ENCODE results near the gene SOX18. TPM values are rescaled to one million over a fixed set of nuclear protein-coding genes. Genes with fewer than 3 reads are reported as not detected.

SOX18 gene
- total RNA-seq, 1 experiment from 2014 or later: 0.30 TPM

- TF ChIP-seq EZH2 (IDR thresholded peaks at IDR 0.05; ENCODE audit: borderline replicate concordance, low read depth, low read length, poor library complexity, severe bottlenecking): no peak
- TF ChIP-seq CTCF (conservative IDR thresholded peaks at IDR 0.05; ENCODE audit: low read depth, low read length): no peak
- DNase-seq (ENCODE audit: low spot score): no peak
- Histone ChIP-seq H3K4me1 (ENCODE audit: insufficient read depth, low read length, poor library complexity, severe bottlenecking) (peaks cover 24% of the 10 kb centered on the region), H3K27me3 (replicated peaks; ENCODE audit: insufficient read depth, low read depth, low read length, poor library complexity) (peaks cover under 1% of the 10 kb centered on the region), H3K4me3 (ENCODE audit: low read depth, low read length, poor library complexity, severe bottlenecking) (peak overlapping the region; percentile 82), H3K36me3 (ENCODE audit: insufficient read depth, low read length, poor library complexity, severe bottlenecking) (no peaks in the 10 kb centered on the region), H3K27ac (ENCODE audit: low read depth, low read length, poor library complexity, severe bottlenecking) (peak overlapping the region; percentile 66), H3K9me3 (ENCODE audit: low read depth, low read length, poor library complexity, severe bottlenecking) (no peaks in the 10 kb centered on the region)
- intact Hi-C loops (cut with micrococcal nuclease; ENCODE audit: unreplicated experiment): no loop called here
- BruUV-seq (replicated peaks): no TSS peak
- ChIA-PET POLR2A (ENCODE audit: low non-redundant PET) (no interaction called here), CTCF (interaction anchor here (0.6 kb wide), 1 partner anchor 53 kb away, joined by 3 read pairs; no protein-coding TSS in a partner anchor)
Measured at GRCh38 chr20:64078934-64079272, 29.5 kb upstream of the SOX18 start.

- CTCF ChIA-PET: no interaction called here
- intact Hi-C loops (cut with micrococcal nuclease; ENCODE audit: unreplicated experiment): no loop called here
- no TSS peak for BruUV-seq (replicated peaks)
Measured at GRCh38 chr20:64077876-64078551, 28.6 kb upstream of the SOX18 start.

GRCh38 chr20:64077541-64077875 is 28.1 kb upstream of the SOX18 start:
- Histone ChIP-seq H3K27me3 (replicated peaks; ENCODE audit: insufficient read depth, low read depth, low read length, poor library complexity) (no peaks in the 10 kb centered on the region), H3K4me1 (ENCODE audit: insufficient read depth, low read length, poor library complexity, severe bottlenecking) (peaks cover 16% of the 10 kb centered on the region), H3K4me3 (ENCODE audit: low read depth, low read length, poor library complexity, severe bottlenecking) (no peak overlapping the region), H3K36me3 (ENCODE audit: insufficient read depth, low read length, poor library complexity, severe bottlenecking) (peaks cover 6% of the 10 kb centered on the region), H3K27ac (ENCODE audit: low read depth, low read length, poor library complexity, severe bottlenecking) (no peak overlapping the region), H3K9me3 (ENCODE audit: low read depth, low read length, poor library complexity, severe bottlenecking) (no peaks in the 10 kb centered on the region)
- ChIA-PET POLR2A (ENCODE audit: low non-redundant PET) (no interaction called here), CTCF (no interaction called here)
- intact Hi-C loops (cut with micrococcal nuclease; ENCODE audit: unreplicated experiment): no loop called here
- TF ChIP-seq EZH2 (IDR thresholded peaks at IDR 0.05; ENCODE audit: borderline replicate concordance, low read depth, low read length, poor library complexity, severe bottlenecking) (no peak), CTCF (conservative IDR thresholded peaks at IDR 0.05; ENCODE audit: low read depth, low read length) (no peak)
- no TSS peak for BruUV-seq (replicated peaks)
- no peak for DNase-seq (ENCODE audit: low spot score)

More at GRCh38 chr20:64077876-64078551, 28.6 kb upstream of the SOX18 start:
- Histone ChIP-seq H3K9me3 (ENCODE audit: low read depth, low read length, poor library complexity, severe bottlenecking) (no peaks in the 10 kb centered on the region), H3K4me1 (ENCODE audit: insufficient read depth, low read length, poor library complexity, severe bottlenecking) (peaks cover 21% of the 10 kb centered on the region), H3K4me3 (ENCODE audit: low read depth, low read length, poor library complexity, severe bottlenecking) (peak overlapping the region; percentile 82), H3K27ac (ENCODE audit: low read depth, low read length, poor library complexity, severe bottlenecking) (no peak overlapping the region), H3K36me3 (ENCODE audit: insufficient read depth, low read length, poor library complexity, severe bottlenecking) (peaks cover 5% of the 10 kb centered on the region), H3K27me3 (replicated peaks; ENCODE audit: insufficient read depth, low read depth, low read length, poor library complexity) (no peaks in the 10 kb centered on the region)
- no peak for DNase-seq (ENCODE audit: low spot score)
- POLR2A ChIA-PET (ENCODE audit: low non-redundant PET): no interaction called here
- TF ChIP-seq CTCF (conservative IDR thresholded peaks at IDR 0.05; ENCODE audit: low read depth, low read length) (no peak), EZH2 (IDR thresholded peaks at IDR 0.05; ENCODE audit: borderline replicate concordance, low read depth, low read length, poor library complexity, severe bottlenecking) (no peak)
